HT-29 (cell line): ENCODE data around the gene NTSR2. TPM values are rescaled to one million over a fixed set of nuclear protein-coding genes. Genes with fewer than 3 reads are reported as not detected.

Experiments used
- DNase-seq: peaks from one replicate; pipeline ENCODE4 v3.0.0-alpha.2; 2015; ENCODE audit warnings: low spot score
- total RNA-seq: library from RNA; depleted of rRNA; stranded (reverse); fragments of >200 nt; shearing (Covaris generic); gene quantifications from 2 replicates; pipeline ENCODE4 v1.2.3, GENCODE V29; 2014

NTSR2 gene
- total RNA-seq, 1 experiment from 2014 or later, result not detected

- DNase-seq, result no peak
Measured at GRCh38 chr2:11657646-11658045, 12.3 kb downstream of the NTSR2 start.

GRCh38 chr2:11657195-11657594 lies 12.8 kb downstream of the NTSR2 start:
- no peak for DNase-seq

GRCh38 chr2:11656671-11657101 lies 13.3 kb downstream of the NTSR2 start:
- peak; percentile 11 for DNase-seq

GRCh38 chr2:11656252-11656651 lies 13.7 kb downstream of the NTSR2 start:
- no peak for DNase-seq

- no peak for DNase-seq
Measured at GRCh38 chr2:11655495-11655894, 14.5 kb downstream of the NTSR2 start.

- DNase-seq, result no peak
Measured at GRCh38 chr2:11652553-11652952, 17.4 kb downstream of the NTSR2 start.

- no peak for DNase-seq
Measured at GRCh38 chr2:11651856-11652548, 18.0 kb downstream of the NTSR2 start.

- DNase-seq, result no peak
Measured at GRCh38 chr2:11649093-11649492, 20.9 kb downstream of the NTSR2 start.

- DNase-seq, result peak; percentile 26
Measured at GRCh38 chr2:11647834-11648600, 22.0 kb downstream of the NTSR2 start.

GRCh38 chr2:11646530-11646929 lies 23.5 kb downstream of the NTSR2 start:
- DNase-seq, result no peak

- no peak for DNase-seq
Measured at GRCh38 chr2:11644293-11644692, 25.7 kb downstream of the NTSR2 start.

- no peak for DNase-seq
Measured at GRCh38 chr2:11642972-11643371, 27.0 kb downstream of the NTSR2 start.

GRCh38 chr2:11640132-11640531 lies 29.9 kb downstream of the NTSR2 start:
- DNase-seq, result no peak

GRCh38 chr2:11639503-11639902 lies 30.5 kb downstream of the NTSR2 start:
- DNase-seq, result no peak

- no peak for DNase-seq
Measured at GRCh38 chr2:11637546-11637945, 32.4 kb downstream of the NTSR2 start.

- DNase-seq, result no peak
Measured at GRCh38 chr2:11636593-11637295, 33.3 kb downstream of the NTSR2 start.

- DNase-seq, result no peak
Measured at GRCh38 chr2:11635141-11635540, 34.9 kb downstream of the NTSR2 start.

GRCh38 chr2:11634584-11634983 lies 35.4 kb downstream of the NTSR2 start:
- DNase-seq, result no peak

- DNase-seq, result no peak
Measured at GRCh38 chr2:11633923-11634478, 36.0 kb downstream of the NTSR2 start.

- DNase-seq, result no peak
Measured at GRCh38 chr2:11631462-11631861, 38.5 kb downstream of the NTSR2 start.

- DNase-seq, result no peak
Measured at GRCh38 chr2:11630855-11631254, 39.1 kb downstream of the NTSR2 start.

GRCh38 chr2:11629851-11630250 lies 40.1 kb downstream of the NTSR2 start:
- no peak for DNase-seq
